PC-9 (cell line): ENCODE results near the gene POU2AF1.

ENCODE experiments used
- EZH2 ChIP-seq: fragments of 200-600 bp; sonication (generic); IDR thresholded peaks from 2 replicates; pipeline ENCODE4 v1.8.0; 2017; ENCODE audit warnings: antibody characterized with exemption, low read depth
- TF ChIP-seq, protein P1 (sequence below): fragments of 200-600 bp; sonication (generic); conservative IDR thresholded peaks from 2 replicates; pipeline ENCODE4 v1.6.1; 2017; ENCODE audit warnings: mixed run types, antibody characterized with exemption, mild to moderate bottlenecking, moderate library complexity

DNA sequence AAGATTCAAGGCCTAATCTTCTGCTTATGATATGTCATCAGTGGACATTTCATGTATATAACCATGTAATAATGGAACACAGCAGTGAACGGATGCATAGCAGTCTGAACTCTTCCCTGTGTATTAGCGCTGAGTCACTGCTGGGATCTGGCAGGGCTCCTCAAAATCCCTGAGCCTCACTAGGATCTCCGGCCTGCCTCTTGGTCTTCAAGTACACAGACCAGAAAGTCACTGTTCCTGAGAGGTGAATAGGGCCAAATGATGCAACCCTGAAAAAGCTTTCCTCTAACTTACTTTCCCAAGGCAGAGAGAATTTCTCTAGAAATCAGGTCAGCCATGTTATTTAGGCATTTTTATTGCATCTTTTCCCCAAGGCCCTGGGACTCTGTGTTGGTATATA lies 35.0 kb downstream of the POU2AF1 start:
- TF ChIP-seq, protein P1, sequence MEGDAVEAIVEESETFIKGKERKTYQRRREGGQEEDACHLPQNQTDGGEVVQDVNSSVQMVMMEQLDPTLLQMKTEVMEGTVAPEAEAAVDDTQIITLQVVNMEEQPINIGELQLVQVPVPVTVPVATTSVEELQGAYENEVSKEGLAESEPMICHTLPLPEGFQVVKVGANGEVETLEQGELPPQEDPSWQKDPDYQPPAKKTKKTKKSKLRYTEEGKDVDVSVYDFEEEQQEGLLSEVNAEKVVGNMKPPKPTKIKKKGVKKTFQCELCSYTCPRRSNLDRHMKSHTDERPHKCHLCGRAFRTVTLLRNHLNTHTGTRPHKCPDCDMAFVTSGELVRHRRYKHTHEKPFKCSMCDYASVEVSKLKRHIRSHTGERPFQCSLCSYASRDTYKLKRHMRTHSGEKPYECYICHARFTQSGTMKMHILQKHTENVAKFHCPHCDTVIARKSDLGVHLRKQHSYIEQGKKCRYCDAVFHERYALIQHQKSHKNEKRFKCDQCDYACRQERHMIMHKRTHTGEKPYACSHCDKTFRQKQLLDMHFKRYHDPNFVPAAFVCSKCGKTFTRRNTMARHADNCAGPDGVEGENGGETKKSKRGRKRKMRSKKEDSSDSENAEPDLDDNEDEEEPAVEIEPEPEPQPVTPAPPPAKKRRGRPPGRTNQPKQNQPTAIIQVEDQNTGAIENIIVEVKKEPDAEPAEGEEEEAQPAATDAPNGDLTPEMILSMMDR = no peak
- no peak for TF ChIP-seq EZH2
